ENCODE results near the gene PROZ. TPM values are rescaled to one million over a fixed set of nuclear protein-coding genes. Genes with fewer than 3 reads are reported as not detected.

The PROZ gene
- total RNA-seq, 4 donors from 2014 or later, result not detected

DNA sequence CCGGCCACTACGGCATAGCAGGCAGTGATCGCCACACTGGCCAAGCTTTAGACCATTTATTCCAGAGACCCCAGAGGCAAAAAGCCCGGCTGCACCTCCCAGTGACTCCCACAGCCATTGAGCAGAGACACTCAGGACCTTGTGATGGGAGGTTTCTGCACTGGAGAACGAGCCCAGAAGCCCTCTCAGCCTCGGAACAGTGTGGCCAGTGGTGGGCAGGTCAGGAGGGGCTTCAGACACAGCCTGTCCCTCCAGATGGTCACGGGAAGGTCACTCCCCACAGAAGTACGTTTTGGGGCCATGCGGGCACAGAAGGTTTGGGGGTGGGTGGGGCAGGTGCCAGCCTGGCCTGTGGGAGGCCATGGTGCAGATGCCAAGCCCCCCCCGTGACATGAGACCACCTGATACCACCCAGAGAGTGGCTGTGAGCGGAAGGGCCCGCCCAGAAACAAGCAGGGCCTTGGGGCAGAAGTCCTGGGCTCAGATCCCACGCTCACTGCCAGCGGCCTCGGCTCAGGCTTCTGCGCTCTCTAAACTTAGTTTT is 36.4 kb upstream of the PROZ start:
- Histone ChIP-seq H3K4me1 (peaks cover 0 to 21% (median 5%) of the 10 kb centered on the region in 3 donors), H3K27me3 (peaks cover 0 to 23% (median 0%) of the 10 kb centered on the region in 4 donors), H3K36me3 (no peaks in the 10 kb centered on the region), H3K4me3 (peak overlapping the region in 1 of 4 donors; percentile 56), H3K9me3 (no peaks in the 10 kb centered on the region), H3K27ac (peak overlapping the region; percentile 47 to 86 (median 75))
- intact Hi-C loops (cut with DNase I), result no loop called here
- DNase-seq, result no peak
- TF ChIP-seq, protein P1, sequence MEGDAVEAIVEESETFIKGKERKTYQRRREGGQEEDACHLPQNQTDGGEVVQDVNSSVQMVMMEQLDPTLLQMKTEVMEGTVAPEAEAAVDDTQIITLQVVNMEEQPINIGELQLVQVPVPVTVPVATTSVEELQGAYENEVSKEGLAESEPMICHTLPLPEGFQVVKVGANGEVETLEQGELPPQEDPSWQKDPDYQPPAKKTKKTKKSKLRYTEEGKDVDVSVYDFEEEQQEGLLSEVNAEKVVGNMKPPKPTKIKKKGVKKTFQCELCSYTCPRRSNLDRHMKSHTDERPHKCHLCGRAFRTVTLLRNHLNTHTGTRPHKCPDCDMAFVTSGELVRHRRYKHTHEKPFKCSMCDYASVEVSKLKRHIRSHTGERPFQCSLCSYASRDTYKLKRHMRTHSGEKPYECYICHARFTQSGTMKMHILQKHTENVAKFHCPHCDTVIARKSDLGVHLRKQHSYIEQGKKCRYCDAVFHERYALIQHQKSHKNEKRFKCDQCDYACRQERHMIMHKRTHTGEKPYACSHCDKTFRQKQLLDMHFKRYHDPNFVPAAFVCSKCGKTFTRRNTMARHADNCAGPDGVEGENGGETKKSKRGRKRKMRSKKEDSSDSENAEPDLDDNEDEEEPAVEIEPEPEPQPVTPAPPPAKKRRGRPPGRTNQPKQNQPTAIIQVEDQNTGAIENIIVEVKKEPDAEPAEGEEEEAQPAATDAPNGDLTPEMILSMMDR (IDR thresholded peaks at IDR 0.05), result no peak
- TF ChIP-seq POLR2A (IDR thresholded peaks at IDR 0.05), result no peak
- WGBS, 2 donors, result 30 to 63% methylated on average over 6 to 11 of the region's 16 CpGs

GRCh38 chr13:113122550-113123225 is 35.8 kb upstream of the PROZ start, which contains the start of gene F10:
Gene F10 (plus strand): TSS chr13:113122799. CDS start chr13:113122856, 57 bp downstream.
- peaks cover 0 to 21% (median 5%) of the 10 kb centered on the region in 3 donors for H3K4me1 ChIP-seq
- DNase-seq, result no peak
- peak in 1 of 4 donors; percentile 28 for TF ChIP-seq POLR2A (IDR thresholded peaks at IDR 0.05)
- TF ChIP-seq, protein P1 (IDR thresholded peaks at IDR 0.05), result no peak
- no peaks in the 10 kb centered on the region for H3K36me3 ChIP-seq
- peaks cover 0 to 24% (median 0%) of the 10 kb centered on the region in 4 donors for H3K27me3 ChIP-seq
- H3K27ac ChIP-seq, result peak within 1 kb of the TSS; percentile 47 to 86 (median 75)
- WGBS, 2 donors, result 40 to 55% methylated on average over 5 to 10 of the region's 23 CpGs
- H3K9me3 ChIP-seq, result no peaks in the 10 kb centered on the region
- intact Hi-C loops (cut with DNase I), result no loop called here
- peak within 1 kb of the TSS in 3 of 4 donors; percentile 20 to 56 (median 37) for H3K4me3 ChIP-seq

GRCh38 chr13:113123226-113124201 is 34.9 kb upstream of the PROZ start:
- no peak for DNase-seq
- TF ChIP-seq POLR2A (IDR thresholded peaks at IDR 0.05), result no peak
- TF ChIP-seq, protein P1 (IDR thresholded peaks at IDR 0.05), result no peak
- intact Hi-C loops (cut with DNase I), result no loop called here
- H3K27me3 ChIP-seq, result peaks cover 0 to 32% (median 0%) of the 10 kb centered on the region in 4 donors
- WGBS, 2 donors, result 60 to 73% methylated on average over 12 to 25 of the region's 29 CpGs
- peaks cover 0 to 21% (median 5%) of the 10 kb centered on the region in 3 donors for H3K4me1 ChIP-seq
- H3K9me3 ChIP-seq, result no peaks in the 10 kb centered on the region
- H3K27ac ChIP-seq, result peak overlapping the region; percentile 18 to 86 (median 75)
- no peaks in the 10 kb centered on the region for H3K36me3 ChIP-seq
- H3K4me3 ChIP-seq, result peak overlapping the region in 3 of 4 donors; percentile 20 to 56 (median 37)

- intact Hi-C loops (cut with DNase I), result no loop called here
- no peaks in the 10 kb centered on the region for H3K36me3 ChIP-seq
- no peak for DNase-seq
- H3K27me3 ChIP-seq, result peaks cover 0 to 37% (median 0%) of the 10 kb centered on the region in 4 donors
- 93 to 95% methylated on average over 6 of the region's 19 CpGs for WGBS, 2 donors
- H3K9me3 ChIP-seq, result no peaks in the 10 kb centered on the region
- H3K4me3 ChIP-seq, result no peak overlapping the region
- H3K27ac ChIP-seq, result no peak overlapping the region
- TF ChIP-seq, protein P1 (IDR thresholded peaks at IDR 0.05), result no peak
- H3K4me1 ChIP-seq, result peaks cover 0 to 22% (median 5%) of the 10 kb centered on the region in 3 donors
These were observed 34.1 kb upstream of the PROZ start for GRCh38 chr13:113124211-113124970.
